HepG2 (cell line): ENCODE measurements around the gene SLC25A15. TPM values are rescaled to one million over a fixed set of nuclear protein-coding genes. Genes with fewer than 3 reads are reported as not detected.

Experiments
- AKNA ChIP-seq: sonication (generic); formaldehyde crosslinking; IDR thresholded peaks from 2 replicates; pipeline ENCODE4 v1.4.0; 2020; ENCODE audit warnings: missing genetic modification reagents, borderline replicate concordance
- ATF5 ChIP-seq: sonication (generic); formaldehyde crosslinking; IDR thresholded peaks from 2 replicates; pipeline ENCODE4 v1.4.0; 2020; ENCODE audit warnings: mild to moderate bottlenecking, low read depth, missing genetic modification reagents
- ATRX ChIP-seq: sonication (generic); formaldehyde crosslinking; IDR thresholded peaks from 2 replicates; pipeline ENCODE4 v1.4.0; 2020; ENCODE audit warnings: missing genetic modification reagents, borderline replicate concordance
- CREM ChIP-seq, 2 experiments: sonication (generic) in 1 of 2; formaldehyde crosslinking in 1 of 2; IDR thresholded peaks; 2 replicates each; pipeline versions ENCODE4 v1.4.0 to v1.6.1; 2016 to 2020; ENCODE audit warnings: antibody characterized with exemption in 1 of 2, mild to moderate bottlenecking in 1 of 2, missing genetic modification reagents in 1 of 2
- ETV5 ChIP-seq: IDR thresholded peaks from 2 replicates; pipeline ENCODE4 v1.6.1; 2018; ENCODE audit warnings: missing biosample characterization, missing genetic modification reagents, inconsistent platforms, borderline replicate concordance
- KDM5B ChIP-seq: sonication (generic); formaldehyde crosslinking; IDR thresholded peaks from 2 replicates; pipeline ENCODE4 v1.4.0; 2020; ENCODE audit warnings: missing genetic modification reagents, mild to moderate bottlenecking, borderline replicate concordance
- NCOR1 ChIP-seq: fragments of 200-600 bp; sonication (generic); IDR thresholded peaks from 2 replicates; pipeline ENCODE4 v1.7.0; 2017; ENCODE audit warnings: antibody characterized with exemption, low read length, borderline replicate concordance
- NFIB ChIP-seq: sonication (generic); formaldehyde crosslinking; IDR thresholded peaks from 2 replicates; pipeline ENCODE4 v1.9.0; 2021; ENCODE audit warnings: missing genetic modification reagents, mild to moderate bottlenecking, borderline replicate concordance
- NR2C2 ChIP-seq: sonication (generic); formaldehyde crosslinking; IDR thresholded peaks from 2 replicates; pipeline ENCODE4 v1.4.0; 2020; ENCODE audit warnings: missing genetic modification reagents, mild to moderate bottlenecking, moderate library complexity, borderline replicate concordance
- RAD51 ChIP-seq: fragments of 450-650 bp; IDR thresholded peaks from 2 replicates; pipeline ENCODE4 v1.6.1; 2016; ENCODE audit warnings: borderline replicate concordance
- REL ChIP-seq: sonication (generic); formaldehyde crosslinking; conservative IDR thresholded peaks from 2 replicates; pipeline ENCODE4 v1.8.0; 2022; ENCODE audit warnings: mild to moderate bottlenecking, missing genetic modification reagents, moderate library complexity
- SIX4 ChIP-seq: sonication (generic); formaldehyde crosslinking; IDR thresholded peaks from 2 replicates; pipeline ENCODE4 v1.4.0; 2020; ENCODE audit warnings: missing genetic modification reagents
- SKI ChIP-seq: fragments of 450-650 bp; IDR thresholded peaks from one replicate; pipeline ENCODE4 v1.6.1; 2018; ENCODE audit warnings: mild to moderate bottlenecking; ENCODE audit not compliant: partially characterized antibody
- SOX13 ChIP-seq, 3 experiments: fragments of 450-650 bp in 1 of 3; sonication (generic) in 1 of 3; formaldehyde crosslinking in 1 of 3; IDR thresholded peaks in 2 of 3; conservative IDR thresholded peaks in 1 of 3; 2 replicates each; pipeline versions ENCODE4 v1.5.0 to v1.6.1; 2016 to 2020; ENCODE audit warnings: antibody characterized with exemption in 1 of 3, mild to moderate bottlenecking in 1 of 3, missing compliant biosample characterization in 1 of 3, missing genetic modification reagents in 1 of 3, moderate library complexity in 1 of 3
- TERF1 ChIP-seq: sonication (generic); formaldehyde crosslinking; IDR thresholded peaks from 2 replicates; pipeline ENCODE4 v1.8.0; 2022; ENCODE audit warnings: mild to moderate bottlenecking, missing genetic modification reagents, moderate library complexity
- WIZ ChIP-seq: sonication (generic); formaldehyde crosslinking; IDR thresholded peaks from 2 replicates; pipeline ENCODE4 v1.5.1; 2020; ENCODE audit warnings: mild to moderate bottlenecking, missing genetic modification reagents
- ZMYM4 ChIP-seq: sonication (generic); formaldehyde crosslinking; IDR thresholded peaks from 2 replicates; pipeline ENCODE4 v1.8.1; 2023; ENCODE audit warnings: mild to moderate bottlenecking, missing genetic modification reagents
- ZNF382 ChIP-seq: sonication (generic); formaldehyde crosslinking; IDR thresholded peaks from 2 replicates; pipeline ENCODE4 v1.5.0; 2020; ENCODE audit warnings: missing genetic modification reagents, mild to moderate bottlenecking, borderline replicate concordance
- ZNF383 ChIP-seq: sonication (generic); formaldehyde crosslinking; IDR thresholded peaks from 2 replicates; pipeline ENCODE4 v1.4.0; 2020; ENCODE audit warnings: missing genetic modification reagents, mild to moderate bottlenecking, borderline replicate concordance
- ZNF432 ChIP-seq: sonication (generic); formaldehyde crosslinking; IDR thresholded peaks from 2 replicates; pipeline ENCODE4 v1.5.0; 2020; ENCODE audit warnings: missing genetic modification reagents, mild to moderate bottlenecking, borderline replicate concordance
- ZNF75D ChIP-seq: sonication (generic); formaldehyde crosslinking; IDR thresholded peaks from 2 replicates; pipeline ENCODE4 v1.8.1; 2023; ENCODE audit warnings: missing genetic modification reagents, mild to moderate bottlenecking, borderline replicate concordance
- polyA plus RNA-seq, 8 experiments: library from polyadenylated mRNA; depleted of rRNA in 3 of 8; stranded (reverse) in 7 of 8; unstranded in 1 of 8; fragments of >200 nt; fragmentation: Illumina TruSeq in 4 of 8; extraction: Trizol in 4 of 8; gene quantifications; 2 replicates each; pipeline versions ENCODE4 v1.2.1 to v1.2.3, GENCODE V29; 2011 to 2016; ENCODE audit warnings: low read depth in 4 of 8, missing spikeins in 1 of 8, mixed read lengths in 1 of 8; ENCODE audit not compliant: insufficient read depth in 1 of 8
- total RNA-seq, 5 experiments: library from RNA; depleted of rRNA; stranded (reverse); fragments of >200 nt; fragmentation: Illumina TruSeq; extraction: Trizol; gene quantifications; 2 replicates each; pipeline ENCODE4 v1.2.3, GENCODE V29; 2016; ENCODE audit warnings: low read depth in 1 of 5

The SLC25A15 gene
- total and polyA plus RNA-seq, 2 of the 13 experiments (the other 11 are each of a cell fraction or from before 2014, with no cell fraction given), result 17.3 to 39.1 TPM

GRCh38 chr13:40789275-40790153, at the start of gene SLC25A15 (continued):
- no peak for TF ChIP-seq SOX13 (IDR thresholded peaks at IDR 0.05)
- TF ChIP-seq SOX13 (CRISPR knock-in tag; conservative IDR thresholded peaks at IDR 0.05 in 1 of 2, IDR thresholded peaks at IDR 0.05 in 1 of 2), result peak in 1 of 2 experiments; percentile 20; a peak in 1 of 4 replicates
- no peak for TF ChIP-seq SIX4
- no peak for TF ChIP-seq CREM (IDR thresholded peaks at IDR 0.05)
- TF ChIP-seq CREM (CRISPR knock-in tag; IDR thresholded peaks at IDR 0.05), result no peak
- TF ChIP-seq ETV5 (CRISPR knock-in tag), result peak; percentile 82
- peak; percentile 76 for TF ChIP-seq SKI
- no peak for TF ChIP-seq AKNA
- 0 out of 2 replicates have a peak, but pooled peaks have one; percentile 20 for TF ChIP-seq ATF5 (CRISPR knock-in tag)
- TF ChIP-seq NFIB, result no peak
- no peak for TF ChIP-seq ZNF75D
- TF ChIP-seq NR2C2, result peak; percentile 89
- no peak; the same call in 1 of the 2 replicates for TF ChIP-seq REL (CRISPR knock-in tag)
- TF ChIP-seq RAD51, result no peak
- TF ChIP-seq ZNF383 (CRISPR knock-in tag), result 0 out of 2 replicates have a peak, but pooled peaks have one; percentile 77
- TF ChIP-seq TERF1 (CRISPR knock-in tag), result no peak
- TF ChIP-seq NCOR1, result no peak
- no peak for TF ChIP-seq ZNF382 (CRISPR knock-in tag)
- TF ChIP-seq WIZ (CRISPR knock-in tag), result no peak
- TF ChIP-seq KDM5B (CRISPR knock-in tag), result no peak; the same call in 1 of the 2 replicates
- peak; percentile 87 for TF ChIP-seq ZMYM4
- no peak for TF ChIP-seq ATRX
- TF ChIP-seq ZNF432, result no peak
